Naive thymus-derived CD4-positive, alpha-beta T cell (primary cell): Measurements from ENCODE around the gene AZU1. TPM values are rescaled to one million over a fixed set of nuclear protein-coding genes. Genes with fewer than 3 reads are reported as not detected.
A peak's percentile ranks its signal among the peaks of the same experiment; 100 is the strongest.
"Not testable (repeated sequence)": the region's sequence is repeated elsewhere in the genome, so short reads cannot be mapped to it uniquely, and the experiment has no call there.

ENCODE experiments used
- ATAC-seq: fragments of 150-1000 bp; cut with Tn5 transposase; 2 replicates; pipeline ENCODE4 v1.10.0; 2021; ENCODE audit warnings: mild to moderate bottlenecking, moderate library complexity
- CTCF ChIA-PET: fragments of 350-600 bp; sonication (Branson Sonifier 250); formaldehyde crosslinking; loops from one replicate; lab custom pipeline; 2021; ENCODE audit warnings: antibody characterized with exemption; lab: Charles Lee
- POLR2A ChIA-PET: fragments of 350-600 bp; sonication (Branson Sonifier 250); formaldehyde crosslinking; loops from one replicate; lab custom pipeline; 2021; ENCODE audit warnings: antibody characterized with exemption, inconsistent platforms; lab: Charles Lee
- DNase-seq, 9 donors: peaks; one replicate each; pipeline versions ENCODE4 v3.0.0 to v3.0.0-alpha.2; 2020 to 2022; ENCODE audit warnings: mixed read lengths in 1 of 9
- H3K27ac ChIP-seq: one replicate; pipeline ENCODE4 v1.7.0; 2013; ENCODE audit warnings: mild to moderate bottlenecking, low read depth, low read length, moderate library complexity
- H3K27me3 ChIP-seq, 2 donors: one replicate each; pipeline ENCODE4 v1.7.0; 2013; ENCODE audit warnings: low read length in 2 of 2, mild to moderate bottlenecking in 2 of 2, moderate library complexity in 2 of 2; ENCODE audit not compliant: control insufficient read depth in 2 of 2, insufficient read depth in 2 of 2
- H3K36me3 ChIP-seq, 3 experiments: 1 replicate in 2 of 3; 2 replicates in 1 of 3; pipeline ENCODE4 v1.7.0; 2013; ENCODE audit warnings: low read length in 3 of 3, mild to moderate bottlenecking in 3 of 3, moderate library complexity in 1 of 3; ENCODE audit not compliant: insufficient read depth in 3 of 3, control insufficient read depth in 2 of 3
- H3K4me1 ChIP-seq, 2 donors: one replicate each; pipeline ENCODE4 v1.7.0; 2013; ENCODE audit warnings: low read length in 2 of 2, mild to moderate bottlenecking in 2 of 2, moderate library complexity in 1 of 2; ENCODE audit not compliant: control insufficient read depth in 2 of 2, insufficient read depth in 2 of 2
- H3K4me3 ChIP-seq: 2 replicates; pipeline ENCODE4 v1.7.0; 2013; ENCODE audit warnings: mild to moderate bottlenecking, low read length
- H3K9me3 ChIP-seq, 3 experiments: 1 replicate in 2 of 3; 2 replicates in 1 of 3; pipeline ENCODE4 v1.7.0; 2013; ENCODE audit warnings: low read length in 3 of 3; ENCODE audit not compliant: control insufficient read depth in 2 of 3
- H3K27ac Mint-ChIP-seq, 9 donors: one replicate each; pipeline ENCODE4 v1.8.0; 2020 to 2022; ENCODE audit warnings: mixed read lengths in 9 of 9, mild to moderate bottlenecking in 8 of 9, moderate library complexity in 5 of 9, inconsistent platforms in 2 of 9
- H3K27me3 Mint-ChIP-seq, 5 donors: one replicate each; pipeline ENCODE4 v1.8.0; 2021 to 2022; ENCODE audit warnings: mixed read lengths in 5 of 5, mild to moderate bottlenecking in 1 of 5
- H3K36me3 Mint-ChIP-seq, 5 donors: one replicate each; pipeline ENCODE4 v1.8.0; 2020 to 2022; ENCODE audit warnings: mixed read lengths in 5 of 5, mild to moderate bottlenecking in 3 of 5, inconsistent platforms in 1 of 5
- H3K4me1 Mint-ChIP-seq, 7 donors: one replicate each; pipeline ENCODE4 v1.8.0; 2020 to 2022; ENCODE audit warnings: mixed read lengths in 7 of 7, mild to moderate bottlenecking in 3 of 7, inconsistent platforms in 1 of 7
- H3K4me3 Mint-ChIP-seq, 10 donors: one replicate each; pipeline ENCODE4 v1.8.0; 2020 to 2022; ENCODE audit warnings: mild to moderate bottlenecking in 10 of 10, mixed read lengths in 10 of 10, moderate library complexity in 6 of 10, inconsistent platforms in 2 of 10
- H3K9me3 Mint-ChIP-seq, 11 donors: one replicate each; pipeline ENCODE4 v1.8.0; 2020 to 2022; ENCODE audit warnings: mixed read lengths in 11 of 11, mild to moderate bottlenecking in 4 of 11, inconsistent platforms in 1 of 11, moderate library complexity in 1 of 11
- intact Hi-C, 2 donors: fragments of 100-400 bp; cut with micrococcal nuclease; formaldehyde crosslinking; loops; one replicate each; pipeline ENCODE4 v1.15.1; 2023
- polyA plus RNA-seq, 2 donors: library from polyadenylated mRNA; unstranded; fragments of 300-500 nt; fragmentation: Illumina TruSeq; gene quantifications; one replicate each; pipeline ENCODE4 v1.2.3, GENCODE V29; 2021
- total RNA-seq, 6 experiments: library from RNA in 5 of 6; stranded (reverse) in 5 of 6; gene quantifications; 1 replicate in 5 of 6; 2 replicates in 1 of 6; pipeline ENCODE4 v1.2.3 and lab custom pipeline; 2021 to 2026

AZU1 gene
- total and polyA plus RNA-seq, 7 experiments from 2014 or later, result 0.64 to 4.1 TPM; not detected in 5

GRCh38 chr19:845707-846521 lies 18.3 kb downstream of the AZU1 start:
- peaks cover 0 to 6% (median 0%) of the 10 kb centered on the region in 11 donors for H3K9me3 Mint-ChIP-seq
- H3K27ac ChIP-seq, result no peak overlapping the region
- no peaks in the 10 kb centered on the region for H3K36me3 ChIP-seq
- H3K4me3 Mint-ChIP-seq, result no peak overlapping the region
- H3K4me1 Mint-ChIP-seq, result peaks cover 0 to 8% (median 4%) of the 10 kb centered on the region in 7 donors
- peaks cover 23 to 51% (median 40%) of the 10 kb centered on the region in 5 donors for H3K27me3 Mint-ChIP-seq
- H3K9me3 ChIP-seq, result no peaks in the 10 kb centered on the region
- no peak overlapping the region for H3K27ac Mint-ChIP-seq
- intact Hi-C loops, result no loop called here
- peaks cover 2 to 25% of the 10 kb centered on the region in 2 donors for H3K27me3 ChIP-seq
- ChIA-PET CTCF (no interaction called here), POLR2A (interaction anchor here (0.6 kb wide), 1 partner anchor 511 kb away, joined by 3 read pairs; no protein-coding TSS in a partner anchor)
- H3K36me3 Mint-ChIP-seq, result peaks cover 0 to 3% (median 0%) of the 10 kb centered on the region in 5 donors
- DNase-seq (no peak), ATAC-seq (no peak)
- no peak overlapping the region for H3K4me3 ChIP-seq
- no peaks in the 10 kb centered on the region for H3K4me1 ChIP-seq

GRCh38 chr19:848386-848921 lies 20.8 kb downstream of the AZU1 start:
- POLR2A ChIA-PET, result no interaction called here
- H3K9me3 ChIP-seq, result no peaks in the 10 kb centered on the region
- peaks cover 13 to 44% (median 30%) of the 10 kb centered on the region in 5 donors for H3K27me3 Mint-ChIP-seq
- no peak overlapping the region for H3K4me3 Mint-ChIP-seq
- no peak overlapping the region for H3K4me3 ChIP-seq
- intact Hi-C loops, result no loop called here
- ATAC-seq, result no peak
- H3K27ac Mint-ChIP-seq, result no peak overlapping the region
- H3K36me3 Mint-ChIP-seq, result peaks cover 0 to 3% (median 0%) of the 10 kb centered on the region in 5 donors
- no peaks in the 10 kb centered on the region for H3K36me3 ChIP-seq
- no peak overlapping the region for H3K27ac ChIP-seq
- peaks cover 0 to 4% (median 0%) of the 10 kb centered on the region in 7 donors for H3K4me1 Mint-ChIP-seq
- DNase-seq, result no peak
- H3K9me3 Mint-ChIP-seq, result peaks cover 0 to 2% (median 0%) of the 10 kb centered on the region in 11 donors
- peaks cover 2 to 17% of the 10 kb centered on the region in 2 donors for H3K27me3 ChIP-seq
- CTCF ChIA-PET, result interaction anchor here (1.1 kb wide), 1 partner anchor 153 kb away, joined by 3 read pairs; no protein-coding TSS in a partner anchor
- H3K4me1 ChIP-seq, result no peaks in the 10 kb centered on the region

DNA sequence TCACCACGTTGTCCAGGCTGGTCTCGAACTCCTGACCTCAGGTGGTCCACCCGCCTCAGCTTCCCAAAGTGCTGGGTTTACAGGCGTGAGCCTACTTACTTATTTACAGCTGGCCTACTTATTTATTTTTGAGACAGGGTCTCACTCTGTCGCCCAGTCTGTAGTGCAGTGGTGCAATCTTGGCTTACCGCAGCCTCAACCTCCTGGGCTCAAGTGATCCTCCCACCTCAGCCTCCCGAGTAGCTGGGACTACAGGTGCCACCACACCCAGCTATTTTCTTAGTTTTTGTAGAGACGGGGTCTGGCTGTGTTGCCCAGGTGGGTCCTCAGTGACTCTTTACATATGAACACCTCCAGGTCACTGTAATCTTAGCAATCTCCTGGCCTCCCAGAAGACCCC lies 21.6 kb downstream of the AZU1 start:
- POLR2A ChIA-PET, H3K4me3 Mint-ChIP-seq: not testable (repeated sequence)

DNA sequence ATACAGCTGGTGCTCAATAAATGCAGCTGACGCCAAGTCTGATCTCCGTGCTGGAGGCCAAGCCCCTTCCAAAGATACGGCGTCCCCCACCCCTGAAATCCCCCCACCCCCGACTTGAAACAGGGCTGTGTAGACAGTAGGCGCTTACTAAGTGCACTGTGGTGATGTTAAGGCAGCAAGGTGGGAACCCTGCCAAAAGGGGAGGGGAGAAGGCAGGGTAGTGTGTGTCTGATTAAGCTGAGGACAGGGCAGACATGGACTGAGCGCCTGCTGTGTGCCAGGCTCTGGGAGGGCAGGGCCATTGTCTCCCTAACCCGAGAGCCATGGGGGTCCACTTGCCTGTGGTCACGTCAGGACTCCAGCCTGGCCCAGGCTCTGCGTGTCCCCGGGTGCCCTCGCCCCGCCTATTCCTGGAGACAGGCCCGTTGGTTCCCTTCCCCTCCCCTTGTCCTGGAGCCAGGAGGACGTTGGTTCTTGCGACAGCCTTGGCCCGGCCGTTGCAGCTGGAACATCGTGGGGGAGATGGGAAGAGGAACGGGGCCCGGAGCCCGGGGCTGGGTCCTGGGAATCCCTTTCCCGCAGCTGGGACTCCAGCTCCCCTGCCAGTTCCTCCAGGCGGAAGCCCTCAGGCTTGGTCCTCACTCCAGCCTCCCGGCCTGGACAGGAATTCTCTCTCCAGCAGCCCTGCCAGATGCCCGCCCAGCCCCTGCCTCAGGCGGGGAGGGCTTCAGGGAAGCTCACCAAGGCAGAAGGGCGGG lies 22.8 kb downstream of the AZU1 start:
- peak; percentile 31 for ATAC-seq
- no peak overlapping the region for H3K27ac ChIP-seq
- ChIA-PET CTCF (interaction anchor here (0.7 to 0.9 kb wide), 2 partner anchors 81 to 279 kb away, joined by 3 to 9 read pairs; no protein-coding TSS in a partner anchor), POLR2A (no interaction called here)
- no peak overlapping the region for H3K27ac Mint-ChIP-seq
- no peaks in the 10 kb centered on the region for H3K36me3 ChIP-seq
- peaks cover 0 to 15% of the 10 kb centered on the region in 2 donors for H3K27me3 ChIP-seq
- peaks cover 14 to 34% (median 21%) of the 10 kb centered on the region in 5 donors for H3K27me3 Mint-ChIP-seq
- H3K4me3 Mint-ChIP-seq, result no peak overlapping the region
- no peaks in the 10 kb centered on the region for H3K9me3 ChIP-seq
- no peaks in the 10 kb centered on the region for H3K4me1 ChIP-seq
- DNase-seq, result no peak
- no peak overlapping the region for H3K4me3 ChIP-seq
- no peaks in the 10 kb centered on the region for H3K4me1 Mint-ChIP-seq
- intact Hi-C loops, result no loop called here
- no peaks in the 10 kb centered on the region for H3K36me3 Mint-ChIP-seq
- peaks cover 0 to 2% (median 0%) of the 10 kb centered on the region in 11 donors for H3K9me3 Mint-ChIP-seq

More for the DNA sequence above, 21.6 kb downstream of the AZU1 start:
- H3K4me1 Mint-ChIP-seq, H3K4me3 ChIP-seq, H3K27ac Mint-ChIP-seq, intact Hi-C loops, H3K9me3 ChIP-seq, ATAC-seq, DNase-seq, H3K9me3 Mint-ChIP-seq, H3K36me3 ChIP-seq, H3K27ac ChIP-seq, H3K4me1 ChIP-seq, H3K36me3 Mint-ChIP-seq: not testable (repeated sequence)
- CTCF ChIA-PET, result interaction anchor here (1.1 kb wide), 1 partner anchor 152 kb away, joined by 3 read pairs; no protein-coding TSS in a partner anchor
- H3K27me3 ChIP-seq, result peaks cover 0 to 15% of the 10 kb centered on the region in 2 donors
- peaks cover 17 to 44% (median 30%) of the 10 kb centered on the region in 5 donors for H3K27me3 Mint-ChIP-seq

- peak; percentile 8 for ATAC-seq
- no peak overlapping the region for H3K4me3 Mint-ChIP-seq
- no peaks in the 10 kb centered on the region for H3K9me3 ChIP-seq
- no peak overlapping the region for H3K4me3 ChIP-seq
- peaks cover 0 to 11% of the 10 kb centered on the region in 2 donors for H3K27me3 ChIP-seq
- CTCF ChIA-PET, result no interaction called here
- no peak for DNase-seq
- no peaks in the 10 kb centered on the region for H3K9me3 Mint-ChIP-seq
- peaks cover 14 to 29% (median 16%) of the 10 kb centered on the region in 5 donors for H3K27me3 Mint-ChIP-seq
- H3K27ac ChIP-seq, result no peak overlapping the region
- H3K27ac Mint-ChIP-seq, result no peak overlapping the region
- no peaks in the 10 kb centered on the region for H3K4me1 Mint-ChIP-seq
- no peaks in the 10 kb centered on the region for H3K4me1 ChIP-seq
- H3K36me3 Mint-ChIP-seq, result no peaks in the 10 kb centered on the region
- POLR2A ChIA-PET, result no interaction called here
- H3K36me3 ChIP-seq, result no peaks in the 10 kb centered on the region
- intact Hi-C loops, result no loop called here
Measured at GRCh38 chr19:850979-851335, 23.3 kb downstream of the AZU1 start.

- POLR2A ChIA-PET, result no interaction called here
Measured at GRCh38 chr19:852136-853013, 24.7 kb downstream of the AZU1 start, which contains the start of gene ELANE. Gene ELANE (plus strand): TSS chr19:852303. CDS start chr19:852329, 26 bp downstream.

More at GRCh38 chr19:852136-853013, 24.7 kb downstream of the AZU1 start, which contains the start of gene ELANE:
- Mint-ChIP-seq H3K27ac (no peak within 1 kb of the TSS), H3K4me1 (peaks cover 0 to 4% (median 0%) of the 10 kb centered on the region in 7 donors), H3K4me3 (no peak within 1 kb of the TSS), H3K36me3 (no peaks in the 10 kb centered on the region), H3K9me3 (no peaks in the 10 kb centered on the region), H3K27me3 (peaks cover 6 to 21% (median 9%) of the 10 kb centered on the region in 5 donors)
- Histone ChIP-seq H3K9me3 (no peaks in the 10 kb centered on the region), H3K4me3 (no peak within 1 kb of the TSS), H3K4me1 (no peaks in the 10 kb centered on the region), H3K36me3 (no peaks in the 10 kb centered on the region), H3K27me3 (peaks cover 0 to 10% of the 10 kb centered on the region in 2 donors), H3K27ac (no peak within 1 kb of the TSS)
- DNase-seq (no peak), ATAC-seq (no peak)
- intact Hi-C loops, result no loop called here
- CTCF ChIA-PET, result no interaction called here
